ENCODE measurements around the gene CCDC195.

CCDC195 gene

DNA sequence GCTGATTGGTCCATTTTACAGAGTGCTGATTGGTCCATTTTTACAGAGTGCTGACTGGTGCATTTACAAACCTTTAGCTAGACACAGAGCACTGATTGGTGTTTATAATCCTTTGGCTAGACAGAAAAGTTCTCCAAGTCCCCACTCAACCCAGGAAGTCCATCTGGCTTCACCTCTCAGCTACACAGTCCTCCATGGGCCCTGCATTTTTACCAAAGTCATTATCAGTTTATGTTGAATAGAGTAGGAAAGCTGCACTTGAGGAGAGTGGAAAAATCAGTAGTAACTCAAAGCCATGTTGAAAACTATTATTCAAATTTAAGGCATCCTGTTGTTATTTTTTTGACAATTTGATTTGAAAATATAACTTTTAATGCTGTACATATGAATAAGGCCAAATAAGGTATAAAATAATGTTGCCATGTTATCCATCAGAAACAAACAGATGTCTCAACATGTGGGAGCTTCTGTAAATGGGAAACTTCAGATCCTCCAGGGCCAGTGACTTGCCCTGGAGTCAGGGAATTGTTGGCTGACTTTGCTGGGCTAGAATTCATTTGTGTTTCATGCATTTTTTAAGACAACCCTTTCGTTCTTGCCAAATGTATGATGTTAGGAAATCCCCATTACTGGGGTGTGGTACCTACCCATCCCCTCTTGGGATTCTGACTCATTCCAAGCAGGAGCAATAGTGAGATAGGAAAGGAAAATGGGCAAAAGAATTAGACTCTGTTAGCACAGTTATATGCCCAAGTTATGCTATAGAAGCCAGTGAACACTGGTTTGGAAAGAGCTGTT lies 37.8 kb upstream of the CCDC195 start:
- Histone ChIP-seq H3K4me1 (ENCODE audit: insufficient read depth, low read length, poor library complexity, severe bottlenecking) (no peaks in the 10 kb centered on the region), H3K4me2 (ENCODE audit: low read depth, low read length, poor library complexity, severe bottlenecking) (no peak overlapping the region), H3F3A (ENCODE audit: low read depth) (no peaks in the 10 kb centered on the region), H3K9me3 (ENCODE audit: insufficient read depth, low read depth, low read length) (peaks cover 3% of the 10 kb centered on the region; the same call in 1 of the 2 replicates), H3K27me3 (ENCODE audit: insufficient read depth, low read length, poor library complexity, severe bottlenecking) (no peaks in the 10 kb centered on the region), H3K79me2 (ENCODE audit: insufficient read depth, low read length) (no peaks in the 10 kb centered on the region), H4K20me1 (ENCODE audit: insufficient read depth, low read length, poor library complexity, severe bottlenecking) (no peaks in the 10 kb centered on the region), H3K9ac (ENCODE audit: low read depth, low read length, poor library complexity, severe bottlenecking) (no peak overlapping the region), H3K9me2 (replicated peaks; ENCODE audit: low read depth, low read length) (no peaks in the 10 kb centered on the region), H3K4me3 (ENCODE audit: low read length, poor library complexity, severe bottlenecking) (no peak overlapping the region), H2AFZ (ENCODE audit: low read length) (no peak overlapping the region), H3K36me3 (ENCODE audit: insufficient read depth, low read length) (no peaks in the 10 kb centered on the region)
- TF ChIP-seq, protein P1, sequence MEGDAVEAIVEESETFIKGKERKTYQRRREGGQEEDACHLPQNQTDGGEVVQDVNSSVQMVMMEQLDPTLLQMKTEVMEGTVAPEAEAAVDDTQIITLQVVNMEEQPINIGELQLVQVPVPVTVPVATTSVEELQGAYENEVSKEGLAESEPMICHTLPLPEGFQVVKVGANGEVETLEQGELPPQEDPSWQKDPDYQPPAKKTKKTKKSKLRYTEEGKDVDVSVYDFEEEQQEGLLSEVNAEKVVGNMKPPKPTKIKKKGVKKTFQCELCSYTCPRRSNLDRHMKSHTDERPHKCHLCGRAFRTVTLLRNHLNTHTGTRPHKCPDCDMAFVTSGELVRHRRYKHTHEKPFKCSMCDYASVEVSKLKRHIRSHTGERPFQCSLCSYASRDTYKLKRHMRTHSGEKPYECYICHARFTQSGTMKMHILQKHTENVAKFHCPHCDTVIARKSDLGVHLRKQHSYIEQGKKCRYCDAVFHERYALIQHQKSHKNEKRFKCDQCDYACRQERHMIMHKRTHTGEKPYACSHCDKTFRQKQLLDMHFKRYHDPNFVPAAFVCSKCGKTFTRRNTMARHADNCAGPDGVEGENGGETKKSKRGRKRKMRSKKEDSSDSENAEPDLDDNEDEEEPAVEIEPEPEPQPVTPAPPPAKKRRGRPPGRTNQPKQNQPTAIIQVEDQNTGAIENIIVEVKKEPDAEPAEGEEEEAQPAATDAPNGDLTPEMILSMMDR (conservative IDR thresholded peaks at IDR 0.05; ENCODE audit: low read length), result no peak
- TF ChIP-seq EZH2phosphoT487 (IDR thresholded peaks at IDR 0.05; ENCODE audit: borderline replicate concordance), result no peak

DNA sequence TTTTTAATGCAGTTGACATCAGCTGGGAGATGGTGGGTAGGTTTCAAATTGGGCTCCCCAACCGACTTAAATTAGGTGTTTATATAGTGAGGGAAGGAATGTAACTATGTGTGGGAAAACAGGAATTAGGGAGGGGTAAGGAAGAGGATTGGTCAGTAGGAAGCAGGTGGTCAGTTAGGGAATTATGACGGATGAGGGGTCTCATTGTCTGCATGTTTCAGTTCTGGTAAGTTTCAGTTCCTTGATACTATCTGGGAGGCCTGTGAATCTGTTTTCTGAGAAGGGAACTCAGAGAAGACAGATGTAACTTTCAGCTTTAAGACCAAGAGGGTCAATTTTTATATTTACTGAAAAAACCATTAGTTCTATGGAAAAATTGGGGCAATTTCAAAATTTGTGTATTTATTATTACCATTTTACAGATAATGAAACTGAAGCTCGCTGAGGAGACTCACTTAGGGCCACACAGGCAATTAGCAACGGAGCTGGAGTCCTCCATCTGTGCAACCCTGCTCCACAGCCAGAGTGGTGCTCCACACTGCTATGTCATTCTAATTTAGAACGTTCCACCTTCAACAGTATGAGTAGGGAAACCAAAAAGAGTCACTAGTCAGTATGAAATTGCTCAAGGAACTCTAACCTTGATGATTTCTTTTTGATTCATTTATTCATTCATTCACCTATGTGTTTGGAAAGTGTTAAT lies 36.0 kb upstream of the CCDC195 start:
- Histone ChIP-seq H3K4me2 (ENCODE audit: low read depth, low read length, poor library complexity, severe bottlenecking) (no peak overlapping the region), H3K36me3 (ENCODE audit: insufficient read depth, low read length) (no peaks in the 10 kb centered on the region), H3K79me2 (ENCODE audit: insufficient read depth, low read length) (no peaks in the 10 kb centered on the region), H3K9me2 (replicated peaks; ENCODE audit: low read depth, low read length) (no peaks in the 10 kb centered on the region), H2AFZ (ENCODE audit: low read length) (no peak overlapping the region), H3K9me3 (ENCODE audit: insufficient read depth, low read depth, low read length) (no peaks in the 10 kb centered on the region), H3F3A (ENCODE audit: low read depth) (no peaks in the 10 kb centered on the region), H3K9ac (ENCODE audit: low read depth, low read length, poor library complexity, severe bottlenecking) (no peak overlapping the region), H3K4me1 (ENCODE audit: insufficient read depth, low read length, poor library complexity, severe bottlenecking) (no peaks in the 10 kb centered on the region), H3K4me3 (ENCODE audit: low read length, poor library complexity, severe bottlenecking) (no peak overlapping the region), H3K27me3 (ENCODE audit: insufficient read depth, low read length, poor library complexity, severe bottlenecking) (no peaks in the 10 kb centered on the region), H4K20me1 (ENCODE audit: insufficient read depth, low read length, poor library complexity, severe bottlenecking) (no peaks in the 10 kb centered on the region)
- no peak for TF ChIP-seq EZH2phosphoT487 (IDR thresholded peaks at IDR 0.05; ENCODE audit: borderline replicate concordance)
- TF ChIP-seq, protein P1 (conservative IDR thresholded peaks at IDR 0.05; ENCODE audit: low read length), result no peak

DNA sequence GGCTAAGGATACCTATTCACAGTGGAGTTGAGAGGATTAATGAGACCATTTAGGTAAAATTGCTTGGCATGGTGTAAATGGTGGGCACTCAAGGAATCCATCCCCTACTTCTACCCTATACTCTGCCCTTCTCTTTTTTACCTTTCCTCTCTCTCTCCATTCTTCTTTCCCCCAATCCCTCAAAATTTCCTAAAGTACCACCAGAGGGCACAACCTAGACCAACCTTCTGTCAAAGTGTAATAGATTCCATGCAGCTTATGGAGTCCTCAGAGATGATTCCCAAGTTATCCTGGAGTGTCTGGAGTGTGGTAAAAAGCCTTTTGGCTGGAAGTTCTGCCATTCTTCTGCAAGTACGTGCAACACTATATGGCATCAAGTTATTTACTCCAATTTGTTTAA lies 33.0 kb upstream of the CCDC195 start:
- TF ChIP-seq, protein P1 (conservative IDR thresholded peaks at IDR 0.05; ENCODE audit: low read length), result peak; percentile 32; the same call in 1 of the 2 replicates
- TF ChIP-seq EZH2phosphoT487 (IDR thresholded peaks at IDR 0.05; ENCODE audit: borderline replicate concordance), result no peak
- no peak overlapping the region for H3K4me3 ChIP-seq (ENCODE audit: low read length, poor library complexity, severe bottlenecking)

More for the DNA sequence above, 33.0 kb upstream of the CCDC195 start:
- Histone ChIP-seq H3K9me2 (replicated peaks; ENCODE audit: low read depth, low read length) (no peaks in the 10 kb centered on the region), H4K20me1 (ENCODE audit: insufficient read depth, low read length, poor library complexity, severe bottlenecking) (no peaks in the 10 kb centered on the region), H3F3A (ENCODE audit: low read depth) (no peaks in the 10 kb centered on the region), H3K4me1 (ENCODE audit: insufficient read depth, low read length, poor library complexity, severe bottlenecking) (no peaks in the 10 kb centered on the region), H3K9me3 (ENCODE audit: insufficient read depth, low read depth, low read length) (no peaks in the 10 kb centered on the region), H3K27me3 (ENCODE audit: insufficient read depth, low read length, poor library complexity, severe bottlenecking) (no peaks in the 10 kb centered on the region), H2AFZ (ENCODE audit: low read length) (no peak overlapping the region), H3K79me2 (ENCODE audit: insufficient read depth, low read length) (no peaks in the 10 kb centered on the region), H3K9ac (ENCODE audit: low read depth, low read length, poor library complexity, severe bottlenecking) (no peak overlapping the region), H3K4me2 (ENCODE audit: low read depth, low read length, poor library complexity, severe bottlenecking) (no peak overlapping the region), H3K36me3 (ENCODE audit: insufficient read depth, low read length) (no peaks in the 10 kb centered on the region)

Measured in Loucy (cell line).